ENCODE measurements around the gene GAB3.

DNA sequence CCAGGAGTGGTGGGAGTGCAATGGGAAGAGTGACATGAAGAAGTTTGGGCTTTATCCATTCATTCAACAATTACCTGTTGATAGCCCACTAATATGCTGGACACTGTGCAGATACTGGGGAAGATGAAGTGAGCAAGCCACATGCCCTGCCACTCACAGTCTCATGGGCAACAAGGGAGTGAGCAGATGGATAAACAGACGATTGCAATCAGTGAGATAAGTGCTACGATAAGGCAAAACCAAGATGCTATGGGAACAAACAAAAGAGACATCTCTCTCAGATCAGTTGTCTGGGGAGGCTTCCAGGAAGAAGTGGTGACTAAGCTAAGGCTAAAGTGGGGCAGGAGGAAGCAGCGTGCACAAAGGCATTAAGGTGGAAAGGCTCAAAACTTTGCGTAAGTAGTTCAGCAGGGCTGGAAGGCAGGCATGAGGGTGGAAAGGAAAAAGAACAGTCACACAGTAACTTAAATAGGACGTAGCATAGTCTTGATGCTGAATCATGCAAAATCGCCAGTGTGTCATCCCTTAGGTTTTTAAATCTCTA, 31.7 kb downstream of the GAB3 start:
- TF ChIP-seq ZFX (IDR thresholded peaks at IDR 0.05; ENCODE audit: borderline replicate concordance) = no peak
- TF ChIP-seq, protein P1, sequence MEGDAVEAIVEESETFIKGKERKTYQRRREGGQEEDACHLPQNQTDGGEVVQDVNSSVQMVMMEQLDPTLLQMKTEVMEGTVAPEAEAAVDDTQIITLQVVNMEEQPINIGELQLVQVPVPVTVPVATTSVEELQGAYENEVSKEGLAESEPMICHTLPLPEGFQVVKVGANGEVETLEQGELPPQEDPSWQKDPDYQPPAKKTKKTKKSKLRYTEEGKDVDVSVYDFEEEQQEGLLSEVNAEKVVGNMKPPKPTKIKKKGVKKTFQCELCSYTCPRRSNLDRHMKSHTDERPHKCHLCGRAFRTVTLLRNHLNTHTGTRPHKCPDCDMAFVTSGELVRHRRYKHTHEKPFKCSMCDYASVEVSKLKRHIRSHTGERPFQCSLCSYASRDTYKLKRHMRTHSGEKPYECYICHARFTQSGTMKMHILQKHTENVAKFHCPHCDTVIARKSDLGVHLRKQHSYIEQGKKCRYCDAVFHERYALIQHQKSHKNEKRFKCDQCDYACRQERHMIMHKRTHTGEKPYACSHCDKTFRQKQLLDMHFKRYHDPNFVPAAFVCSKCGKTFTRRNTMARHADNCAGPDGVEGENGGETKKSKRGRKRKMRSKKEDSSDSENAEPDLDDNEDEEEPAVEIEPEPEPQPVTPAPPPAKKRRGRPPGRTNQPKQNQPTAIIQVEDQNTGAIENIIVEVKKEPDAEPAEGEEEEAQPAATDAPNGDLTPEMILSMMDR (IDR thresholded peaks at IDR 0.05) = no peak

Measured in 22Rv1 (cell line).